ENCODE data around the gene IWS1. TPM values are rescaled to one million over a fixed set of nuclear protein-coding genes. Genes with fewer than 3 reads are reported as not detected.

The IWS1 gene
- total and polyA plus RNA-seq, 9 of the 15 experiments (the other 6 are each of a cell fraction or from before 2014, with no cell fraction given), result 20.8 to 67.2 (median 46.6) TPM

- WGBS (ENCODE audit: insufficient coverage, low coverage, missing lambda C conversion rate), result 25% methylated on average over 6 of the region's 6 CpGs
- H3K27me3 ChIP-seq (ENCODE audit: control insufficient read depth in 2 of 2, insufficient read depth in 2 of 2, low read length in 2 of 2), result peaks cover 19 to 51% of the 10 kb centered on the region in 2 experiments
- DNase-seq (ENCODE audit: extremely low read depth in 1 of 4, low spot score in 3 of 4), result no peak
- in situ Hi-C loops (cut with MboI) (no loop called here), intact Hi-C loops (cut with micrococcal nuclease) (no loop called here)
- H3K9me3 ChIP-seq (replicated peaks; ENCODE audit: control insufficient read depth, insufficient read depth, low read depth, low read length), result no peaks in the 10 kb centered on the region
- ChIA-PET CTCF (ENCODE audit: low intra/inter-chr PET ratio) (no interaction called here), POLR2A (no interaction called here)
- peak overlapping the region in 1 of 2 experiments; percentile 13; a peak in 1 of 4 replicates for H3K9ac ChIP-seq (ENCODE audit: insufficient read depth in 1 of 2, low read depth in 2 of 2, low read length in 2 of 2)
- no peak overlapping the region for H3K4me2 ChIP-seq (ENCODE audit: insufficient read depth, low read length)
- H3K9me1 ChIP-seq (ENCODE audit: control insufficient read depth, insufficient read depth, low read length), result no peaks in the 10 kb centered on the region
- H3K27ac ChIP-seq (ENCODE audit: extremely low read depth, low read depth, low read length), result no peak overlapping the region
- no peak for ATAC-seq
- H3K36me3 ChIP-seq (ENCODE audit: control insufficient read depth, insufficient read depth, low read length), result no peaks in the 10 kb centered on the region
- H2AFZ ChIP-seq (ENCODE audit: low read depth, low read length), result no peak overlapping the region
- no peaks in the 10 kb centered on the region for H4K20me1 ChIP-seq (replicated peaks; ENCODE audit: control insufficient read depth, insufficient read depth, low read length)
- no peaks in the 10 kb centered on the region for H3K79me2 ChIP-seq (ENCODE audit: control insufficient read depth, insufficient read depth, low read length)
- peaks cover 0 to 3% of the 10 kb centered on the region in 2 experiments; a peak in 2 of 5 replicates for H3K4me1 ChIP-seq (replicated peaks in 1 of 2; ENCODE audit: control insufficient read depth in 2 of 2, insufficient read depth in 2 of 2, low read length in 2 of 2)
- no peak for FAIRE-seq
- no TSS peak for BruUV-seq (replicated peaks)
- H3K4me3 ChIP-seq, result no peak overlapping the region
- TF ChIP-seq SREBF2 (CRISPR knock-in tag; IDR thresholded peaks at IDR 0.05) (no peak), AFF1 (IDR thresholded peaks at IDR 0.05; ENCODE audit: low read depth in 1 of 2, partially characterized antibody in 2 of 2) (no peak), NUFIP1 (IDR thresholded peaks at IDR 0.05; ENCODE audit: partially characterized antibody) (no peak), GTF3C2 (IDR thresholded peaks at IDR 0.05; ENCODE audit: borderline replicate concordance, extremely low read depth, insufficient read length) (no peak), MCM7 (IDR thresholded peaks at IDR 0.05) (no peak), ZNF830 (CRISPR knock-in tag; IDR thresholded peaks at IDR 0.05) (no peak), TFAM (CRISPR knock-in tag; conservative IDR thresholded peaks at IDR 0.05) (no peak), MAX (CRISPR knock-in tag; IDR thresholded peaks at IDR 0.05) (no peak), ZNF224 (CRISPR knock-in tag; IDR thresholded peaks at IDR 0.05) (no peak), CHD4 (IDR thresholded peaks at IDR 0.05; ENCODE audit: insufficient read depth, insufficient replicate concordance, low read depth, low read length, poor library complexity, severe bottlenecking) (no peak), JUNB (CRISPR knock-in tag; conservative IDR thresholded peaks at IDR 0.05) (no peak), TEAD2 (tag; IDR thresholded peaks at IDR 0.05) (no peak), DLX4 (CRISPR knock-in tag; IDR thresholded peaks at IDR 0.05) (no peak), ZBTB8A (IDR thresholded peaks at IDR 0.05; ENCODE audit: partially characterized antibody) (no peak), BHLHE40 (IDR thresholded peaks at IDR 0.05; ENCODE audit: low read length) (no peak), ETS2 (tag; IDR thresholded peaks at IDR 0.05; ENCODE audit: borderline replicate concordance, poor library complexity, severe bottlenecking) (no peak)
Observed at GRCh38 chr2:127535918-127536317, 9.6 kb upstream of the IWS1 start.
